Brain microvascular endothelial cell (primary cell): ENCODE results near the gene LPCAT2.
A peak's percentile ranks its signal among the peaks of the same experiment; 100 is the strongest.

Experiments
- DNase-seq: peaks from one replicate; pipeline ENCODE4 v3.0.0-alpha.2; 2020
- H3K27ac ChIP-seq: fragments of 250-450 bp; sonication (Bioruptor Pico); 2 replicates; pipeline ENCODE4 v1.5.1; 2020; ENCODE audit warnings: mild to moderate bottlenecking, moderate library complexity
- H3K27me3 ChIP-seq: fragments of 250-450 bp; sonication (Bioruptor Pico); replicated peaks from 2 replicates; pipeline ENCODE4 v1.5.1; 2020; ENCODE audit warnings: mild to moderate bottlenecking
- H3K36me3 ChIP-seq: fragments of 250-450 bp; sonication (Bioruptor Pico); replicated peaks from 2 replicates; pipeline ENCODE4 v1.5.1; 2020; ENCODE audit warnings: mild to moderate bottlenecking
- H3K4me3 ChIP-seq: 2 replicates; pipeline ENCODE4 v1.5.1; 2011; ENCODE audit warnings: low read depth, mild to moderate bottlenecking, control low read depth, low read length, moderate library complexity
- in situ Hi-C: cut with HindIII; loops from 2 replicates; pipeline ENCODE4 v1.10.0; 2017; ENCODE audit warnings: low sequenced_read_pairs, low pct_ligation_motif_present
- TF ChIP-seq, protein P1 (sequence below): IDR thresholded peaks from 2 replicates; pipeline ENCODE4 v1.5.1; 2011; ENCODE audit warnings: low read depth, mild to moderate bottlenecking, moderate library complexity, low read length, control low read depth, inconsistent platforms; ENCODE audit errors: missing control alignments

Gene LPCAT2

DNA sequence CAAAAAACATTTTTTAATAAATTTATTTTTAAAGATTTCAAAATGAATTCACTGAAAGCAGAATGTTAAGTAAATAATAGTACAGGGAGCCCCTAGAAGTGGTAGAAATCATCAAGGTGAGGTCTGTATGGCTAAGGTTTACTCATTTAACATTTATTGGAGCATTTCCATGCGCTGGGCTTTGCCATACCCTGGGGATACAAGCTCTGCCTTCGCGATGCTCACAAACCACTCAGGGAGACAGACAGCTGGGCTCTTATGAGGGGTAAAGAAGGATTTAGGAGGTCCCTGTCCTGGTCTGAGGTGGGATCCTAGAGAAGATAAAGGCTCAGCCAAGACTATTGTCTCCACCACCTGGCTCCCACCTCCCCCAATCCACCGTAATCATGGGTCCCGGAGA, 11.3 kb upstream of the LPCAT2 start:
- H3K27me3 ChIP-seq: no peaks in the 10 kb centered on the region
- TF ChIP-seq, protein P1, sequence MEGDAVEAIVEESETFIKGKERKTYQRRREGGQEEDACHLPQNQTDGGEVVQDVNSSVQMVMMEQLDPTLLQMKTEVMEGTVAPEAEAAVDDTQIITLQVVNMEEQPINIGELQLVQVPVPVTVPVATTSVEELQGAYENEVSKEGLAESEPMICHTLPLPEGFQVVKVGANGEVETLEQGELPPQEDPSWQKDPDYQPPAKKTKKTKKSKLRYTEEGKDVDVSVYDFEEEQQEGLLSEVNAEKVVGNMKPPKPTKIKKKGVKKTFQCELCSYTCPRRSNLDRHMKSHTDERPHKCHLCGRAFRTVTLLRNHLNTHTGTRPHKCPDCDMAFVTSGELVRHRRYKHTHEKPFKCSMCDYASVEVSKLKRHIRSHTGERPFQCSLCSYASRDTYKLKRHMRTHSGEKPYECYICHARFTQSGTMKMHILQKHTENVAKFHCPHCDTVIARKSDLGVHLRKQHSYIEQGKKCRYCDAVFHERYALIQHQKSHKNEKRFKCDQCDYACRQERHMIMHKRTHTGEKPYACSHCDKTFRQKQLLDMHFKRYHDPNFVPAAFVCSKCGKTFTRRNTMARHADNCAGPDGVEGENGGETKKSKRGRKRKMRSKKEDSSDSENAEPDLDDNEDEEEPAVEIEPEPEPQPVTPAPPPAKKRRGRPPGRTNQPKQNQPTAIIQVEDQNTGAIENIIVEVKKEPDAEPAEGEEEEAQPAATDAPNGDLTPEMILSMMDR: no peak
- no peak overlapping the region for H3K27ac ChIP-seq
- DNase-seq: no peak
- in situ Hi-C loops: no loop called here
- peaks cover 27% of the 10 kb centered on the region for H3K36me3 ChIP-seq
- H3K4me3 ChIP-seq: no peak overlapping the region

DNA sequence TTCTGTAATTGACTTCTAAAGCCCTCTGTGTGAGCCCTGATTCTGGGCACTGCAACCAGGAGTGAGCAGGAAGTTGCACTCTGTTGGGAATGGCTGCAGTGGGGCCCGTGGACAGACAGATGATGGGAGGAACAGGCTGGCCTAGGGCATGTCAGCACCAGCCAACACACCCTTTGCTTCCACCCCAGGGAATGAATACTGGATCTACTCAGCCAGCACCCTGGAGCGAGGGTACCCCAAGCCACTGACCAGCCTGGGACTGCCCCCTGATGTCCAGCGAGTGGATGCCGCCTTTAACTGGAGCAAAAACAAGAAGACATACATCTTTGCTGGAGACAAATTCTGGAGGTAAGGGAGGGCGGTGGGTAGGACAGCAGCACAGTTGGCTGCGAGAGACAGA, 10.8 kb upstream of the LPCAT2 start:
- no peak for DNase-seq
- Histone ChIP-seq H3K4me3 (no peak overlapping the region), H3K27me3 (no peaks in the 10 kb centered on the region), H3K27ac (peak overlapping the region; percentile 10), H3K36me3 (peaks cover 28% of the 10 kb centered on the region)
- TF ChIP-seq, protein P1: no peak
- in situ Hi-C loops: no loop called here

DNA sequence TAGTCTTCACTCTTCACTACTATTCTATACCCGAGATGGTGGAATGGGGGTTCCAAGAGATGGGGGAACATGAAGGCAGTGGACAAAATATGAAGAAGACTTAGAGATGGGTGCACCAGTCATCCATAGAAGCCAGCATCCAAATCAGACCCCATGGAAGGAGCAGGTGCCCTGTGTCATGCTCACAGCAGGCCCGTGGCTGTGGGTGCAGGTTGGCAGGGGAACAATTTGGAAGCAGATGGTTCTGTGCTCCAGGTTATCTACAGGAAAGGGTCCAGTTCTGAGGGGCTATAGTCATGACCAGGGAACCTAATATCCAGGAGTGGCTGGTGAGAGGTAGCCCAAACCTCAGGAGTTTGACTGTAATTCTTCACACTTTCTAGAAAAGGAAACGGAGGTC, 9.6 kb upstream of the LPCAT2 start:
- in situ Hi-C loops: no loop called here
- no peaks in the 10 kb centered on the region for H3K27me3 ChIP-seq
- no peak for DNase-seq
- peaks cover 26% of the 10 kb centered on the region for H3K36me3 ChIP-seq
- TF ChIP-seq, protein P1: no peak
- no peak overlapping the region for H3K4me3 ChIP-seq
- peak overlapping the region; percentile 97 for H3K27ac ChIP-seq

DNA sequence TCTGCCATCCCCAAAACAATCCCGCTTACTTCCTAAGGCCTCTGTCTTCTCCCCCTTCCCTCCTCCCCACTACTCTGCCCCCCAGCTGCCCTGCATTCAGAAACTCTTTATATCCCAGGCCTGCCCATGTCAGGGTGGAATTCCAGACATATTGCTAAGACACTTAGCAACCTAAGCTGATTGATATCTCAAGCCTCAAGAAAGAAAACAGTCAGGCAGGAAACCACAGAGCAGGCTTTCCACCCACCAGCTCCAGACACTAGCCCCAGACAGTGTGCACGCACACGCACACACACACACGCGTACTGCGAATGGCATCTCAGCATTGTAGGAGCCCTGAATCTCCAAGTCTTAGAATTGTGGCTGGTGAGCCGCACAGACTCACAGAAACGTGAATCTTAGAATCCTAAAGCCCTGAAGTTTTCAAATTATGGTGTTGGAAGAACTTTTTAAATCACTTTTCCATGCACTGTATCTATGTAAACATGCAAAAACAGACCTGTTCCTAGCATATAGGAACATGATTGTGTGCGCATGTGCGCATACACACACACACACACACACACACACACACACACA, 8.8 kb upstream of the LPCAT2 start:
- Histone ChIP-seq H3K27ac (peak overlapping the region; percentile 97), H3K27me3 (no peaks in the 10 kb centered on the region), H3K4me3 (no peak overlapping the region), H3K36me3 (peaks cover 26% of the 10 kb centered on the region)
- in situ Hi-C loops: no loop called here
- TF ChIP-seq, protein P1: peak; percentile 10
- peak; percentile 99 for DNase-seq

DNA sequence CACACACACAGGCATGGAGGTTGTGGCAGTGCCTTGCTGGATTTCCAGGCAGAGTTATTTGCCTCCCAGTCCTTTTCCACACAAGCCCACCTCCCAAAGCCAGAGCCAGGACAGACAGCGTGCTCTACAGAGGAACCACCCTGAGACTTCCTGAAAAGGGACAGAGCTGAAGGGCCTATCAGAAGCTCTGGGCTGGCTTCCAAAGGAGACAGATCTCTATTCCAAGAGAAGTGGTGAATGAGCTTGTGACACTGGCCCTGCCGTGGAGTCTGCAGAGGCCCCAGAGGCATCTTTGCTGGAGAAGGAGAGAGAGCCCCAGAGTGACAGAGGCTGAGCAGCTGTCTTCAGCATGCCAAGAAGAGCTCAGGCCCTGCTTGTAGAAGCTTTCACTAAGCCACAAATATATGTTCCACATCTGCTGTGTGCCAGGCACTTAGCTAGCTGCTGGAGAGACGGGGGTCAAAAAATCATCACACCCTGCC, 8.3 kb upstream of the LPCAT2 start:
- DNase-seq: peak; percentile 67
- TF ChIP-seq, protein P1: no peak
- peaks cover 25% of the 10 kb centered on the region for H3K36me3 ChIP-seq
- in situ Hi-C loops: no loop called here
- no peak overlapping the region for H3K4me3 ChIP-seq
- no peaks in the 10 kb centered on the region for H3K27me3 ChIP-seq
- H3K27ac ChIP-seq: peak overlapping the region; percentile 97
